Smooth muscle cell of the brain vasculature (primary cell): ENCODE results near the gene RETREG2.

Experiments used
- DNase-seq: peaks from one replicate; pipeline ENCODE4 v3.0.0-alpha.2; 2012; ENCODE audit warnings: low read depth, low spot score

Gene RETREG2, protein sequence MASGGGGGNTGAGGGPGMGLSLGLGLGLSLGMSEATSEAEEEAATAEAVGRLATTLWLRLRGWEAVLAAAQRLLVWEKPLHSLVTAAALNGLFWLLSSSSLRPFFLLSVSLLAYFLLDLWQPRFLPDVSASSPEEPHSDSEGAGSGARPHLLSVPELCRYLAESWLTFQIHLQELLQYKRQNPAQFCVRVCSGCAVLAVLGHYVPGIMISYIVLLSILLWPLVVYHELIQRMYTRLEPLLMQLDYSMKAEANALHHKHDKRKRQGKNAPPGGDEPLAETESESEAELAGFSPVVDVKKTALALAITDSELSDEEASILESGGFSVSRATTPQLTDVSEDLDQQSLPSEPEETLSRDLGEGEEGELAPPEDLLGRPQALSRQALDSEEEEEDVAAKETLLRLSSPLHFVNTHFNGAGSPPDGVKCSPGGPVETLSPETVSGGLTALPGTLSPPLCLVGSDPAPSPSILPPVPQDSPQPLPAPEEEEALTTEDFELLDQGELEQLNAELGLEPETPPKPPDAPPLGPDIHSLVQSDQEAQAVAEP

DNA sequence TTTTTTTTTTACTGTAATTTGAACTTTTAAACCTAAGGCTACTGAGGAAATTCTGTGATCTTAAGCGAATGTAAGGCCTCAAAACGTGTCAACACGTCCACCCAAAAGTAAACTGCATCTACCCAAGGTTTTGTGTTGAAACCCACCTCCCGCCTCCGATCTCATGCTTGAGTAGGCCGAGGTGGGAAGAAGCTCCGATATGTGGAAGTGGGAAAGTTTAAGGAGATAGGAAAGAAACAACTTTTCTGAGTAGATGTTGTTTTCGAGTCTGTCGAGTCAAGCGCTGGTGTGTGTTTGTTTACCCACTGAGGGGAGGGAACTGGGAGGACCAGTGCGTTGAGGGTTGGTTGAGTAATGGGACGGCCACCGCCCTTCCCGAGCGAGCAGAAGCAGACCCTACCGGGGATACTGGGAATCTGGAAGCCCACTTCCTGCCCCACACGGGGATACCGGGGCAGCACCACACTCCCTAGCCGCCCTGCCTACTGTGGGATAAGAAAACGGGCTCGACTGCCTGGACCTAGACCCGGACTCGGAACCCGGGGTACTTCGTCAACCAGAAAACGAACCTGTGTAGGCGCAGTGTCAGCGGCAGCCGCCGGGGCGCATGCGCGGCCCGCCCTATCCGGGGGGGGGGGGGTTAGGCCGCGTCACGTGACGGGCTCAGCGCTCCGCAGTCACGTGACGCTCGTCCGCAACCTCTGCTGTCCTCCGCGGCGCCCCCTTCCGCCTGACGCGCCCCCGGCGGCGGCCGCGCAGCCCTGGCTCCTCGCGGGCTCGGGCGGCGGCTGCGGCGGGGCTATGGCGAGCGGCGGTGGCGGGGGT lies at the start of gene RETREG2:
Gene RETREG2 (plus strand): TSS at position 724 of the 825 bp plus-strand sequence. CDS start 78 bp downstream, at position 802.
- no peak for DNase-seq

DNA sequence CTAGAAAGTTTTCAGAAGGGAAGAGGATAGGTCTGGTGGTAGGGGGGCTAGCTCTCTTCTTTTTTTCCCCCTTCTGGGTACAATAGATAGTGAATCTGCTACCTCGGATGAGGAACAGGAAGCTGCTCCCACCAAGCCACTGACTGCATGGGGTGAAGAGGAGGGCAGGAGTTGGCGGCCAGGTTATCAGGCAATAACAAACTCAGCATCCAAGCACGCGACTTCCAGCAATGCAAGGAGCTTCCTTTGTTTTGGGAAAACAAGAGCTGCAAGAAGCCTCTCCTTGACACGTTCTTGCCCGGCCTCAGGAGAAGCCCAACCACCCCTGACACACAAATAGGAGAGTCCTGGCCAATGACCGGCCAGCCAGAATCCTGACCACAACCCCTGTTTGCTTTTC lies 49.7 kb upstream of the RETREG2 start:
- DNase-seq: no peak

GRCh38 chr2:219129589-219129988 lies 48.5 kb upstream of the RETREG2 start:
- no peak for DNase-seq

DNA sequence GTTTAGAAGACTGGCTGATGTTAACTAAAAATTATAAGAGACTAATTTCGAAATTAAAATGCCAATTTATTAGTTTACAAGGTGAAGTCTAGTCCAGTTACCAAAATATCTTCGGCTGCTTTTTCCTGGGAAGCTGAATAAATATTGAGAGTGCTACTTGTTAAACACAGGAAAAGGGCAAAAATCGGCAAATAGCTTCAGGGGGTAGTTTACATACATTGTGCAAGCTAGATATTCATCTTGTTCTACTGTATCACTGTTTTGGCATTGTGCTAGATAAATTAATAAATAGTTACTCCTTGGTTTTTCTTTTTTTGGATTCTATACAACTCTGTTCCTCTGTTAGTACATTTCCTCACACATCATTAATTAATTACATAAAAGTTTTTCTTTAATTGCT lies 46.7 kb upstream of the RETREG2 start:
- no peak for DNase-seq

GRCh38 chr2:219131744-219132143 lies 46.3 kb upstream of the RETREG2 start:
- DNase-seq: no peak

DNA sequence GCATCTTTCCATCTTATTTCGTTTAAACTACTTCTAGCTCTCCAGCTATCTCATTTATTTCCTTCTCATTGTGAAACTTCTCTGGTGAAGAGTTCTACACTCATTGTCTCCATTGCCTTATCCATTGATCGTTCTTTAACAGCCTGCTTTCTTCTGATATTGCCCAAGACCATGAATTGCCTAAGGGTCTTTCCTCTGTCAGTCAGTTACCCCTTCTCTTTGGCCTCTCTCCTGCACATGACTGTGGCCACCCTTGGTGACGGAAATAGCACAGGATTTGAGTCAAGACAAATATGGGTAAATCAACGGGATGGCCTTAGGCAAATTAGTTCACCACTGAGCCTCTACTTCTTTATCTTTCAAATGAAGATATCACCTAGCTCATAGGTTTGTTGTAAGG lies 44.1 kb upstream of the RETREG2 start:
- DNase-seq: no peak

DNA sequence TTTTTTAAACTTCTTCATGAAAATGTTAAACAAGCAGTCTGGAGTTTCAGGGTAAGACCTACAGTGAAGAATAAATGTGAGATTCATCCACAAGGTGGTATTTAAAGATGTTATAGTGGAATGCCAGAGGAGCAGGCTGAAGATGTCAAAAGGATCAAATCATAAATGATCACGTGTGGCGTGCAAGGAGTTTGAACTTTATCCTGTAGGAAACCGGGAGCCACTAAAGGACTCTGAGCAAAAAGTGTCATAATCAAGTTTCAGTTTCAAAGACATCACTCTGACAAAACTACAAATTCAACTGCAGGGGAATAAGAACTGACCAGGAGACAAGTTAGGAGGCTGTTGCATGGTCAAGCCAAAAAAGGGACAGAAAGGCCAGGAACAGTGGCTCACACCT lies 37.4 kb upstream of the RETREG2 start:
- no peak for DNase-seq

DNA sequence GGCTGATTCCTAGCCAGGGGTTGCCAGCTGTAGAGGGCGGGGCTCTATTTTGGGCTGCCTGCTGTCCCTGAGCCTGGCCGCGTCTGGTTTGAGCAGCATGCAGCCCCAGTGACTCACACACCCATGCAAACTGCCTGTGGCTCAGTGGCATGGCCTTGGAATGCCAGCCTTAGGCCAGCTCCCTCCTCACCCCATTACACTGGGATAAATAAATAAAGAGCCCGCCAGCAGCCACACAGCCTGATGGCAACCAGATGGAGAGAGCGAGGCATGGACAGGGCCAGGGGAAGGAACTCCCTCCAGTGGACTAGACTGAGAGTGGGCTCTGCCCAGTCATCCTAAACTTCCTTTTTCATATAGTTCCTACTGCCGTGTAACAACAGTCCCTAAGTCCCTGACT lies 35.7 kb upstream of the RETREG2 start:
- peak; percentile 57 for DNase-seq

GRCh38 chr2:219149667-219150066 lies 28.4 kb upstream of the RETREG2 start:
- no peak for DNase-seq

DNA sequence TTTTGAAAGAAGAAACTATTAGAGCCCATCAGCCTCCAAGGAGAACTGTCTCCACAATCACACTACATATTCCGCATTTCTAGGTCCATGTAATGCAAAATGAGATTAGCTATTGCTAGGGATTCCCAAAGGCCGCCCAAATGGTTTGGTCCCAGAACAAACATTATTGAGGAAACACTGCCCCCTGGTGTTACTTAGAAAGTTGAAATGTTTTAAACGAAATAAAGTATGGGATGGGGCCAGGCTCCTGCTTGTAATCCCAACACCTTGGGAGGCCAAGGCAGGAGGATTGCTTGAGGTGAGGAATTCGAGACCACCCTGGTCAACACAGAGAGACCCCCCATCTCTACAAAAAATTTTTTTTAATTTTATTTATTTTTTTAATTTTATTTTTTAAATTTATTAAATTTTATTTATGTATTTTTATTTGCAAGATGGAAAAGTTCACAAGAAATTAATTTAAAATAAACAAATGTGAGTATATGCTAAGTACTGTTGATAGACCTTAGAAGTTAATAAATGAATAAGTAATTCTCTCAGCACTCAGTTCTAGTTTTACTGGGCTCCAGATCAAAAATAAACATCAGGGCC lies 22.9 kb upstream of the RETREG2 start:
- no peak for DNase-seq

- no peak for DNase-seq
Observed at GRCh38 chr2:219157396-219157795, 20.7 kb upstream of the RETREG2 start.

DNA sequence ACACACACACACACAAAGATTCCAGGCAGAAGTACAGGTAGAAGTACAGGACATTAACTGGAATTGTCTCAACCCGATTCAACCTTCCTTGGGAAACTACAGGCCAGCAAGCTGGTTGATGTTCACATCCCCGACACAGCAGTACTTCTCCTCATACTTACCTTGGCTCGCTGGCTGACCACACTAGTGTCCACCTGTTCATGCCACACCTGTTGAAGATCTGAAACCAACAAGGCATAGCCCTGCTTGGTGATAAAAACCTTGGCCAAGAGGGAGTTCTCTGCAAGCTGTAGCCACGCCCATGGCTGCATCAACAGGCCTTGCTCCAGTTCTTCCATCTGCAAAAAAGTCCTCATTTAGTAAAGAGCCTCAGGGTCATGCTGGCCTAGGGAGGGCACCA lies 20.1 kb upstream of the RETREG2 start:
- no peak for DNase-seq

- DNase-seq: no peak
Observed at GRCh38 chr2:219158586-219158985, 19.5 kb upstream of the RETREG2 start.

DNA sequence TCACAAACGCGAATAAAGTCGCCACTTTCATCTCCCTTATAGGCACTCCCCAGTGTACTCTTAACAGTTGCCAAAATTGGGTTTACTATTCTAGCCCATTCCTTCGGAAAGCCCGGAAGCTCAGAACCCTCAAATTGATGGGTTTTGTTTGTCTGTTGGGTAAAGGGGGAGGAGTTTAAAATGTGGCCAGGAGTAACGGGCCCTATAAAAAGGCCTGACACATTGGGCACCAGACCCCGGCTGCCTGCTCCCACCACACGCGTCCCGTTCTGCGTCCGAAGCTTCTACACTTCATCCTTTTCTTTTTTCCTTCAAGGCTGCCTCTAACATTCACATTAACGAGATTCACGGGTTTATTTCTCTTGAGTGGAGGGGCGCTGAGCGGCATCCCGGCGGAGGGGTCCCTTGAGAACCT lies 18.3 kb upstream of the RETREG2 start:
- no peak for DNase-seq

- DNase-seq: peak; percentile 83
Observed at GRCh38 chr2:219160186-219161017, 17.7 kb upstream of the RETREG2 start, which contains the start of gene NHEJ1. Gene NHEJ1 (minus strand): TSS chr2:219160815. CDS start chr2:219158362, 2,453 bp downstream.

DNA sequence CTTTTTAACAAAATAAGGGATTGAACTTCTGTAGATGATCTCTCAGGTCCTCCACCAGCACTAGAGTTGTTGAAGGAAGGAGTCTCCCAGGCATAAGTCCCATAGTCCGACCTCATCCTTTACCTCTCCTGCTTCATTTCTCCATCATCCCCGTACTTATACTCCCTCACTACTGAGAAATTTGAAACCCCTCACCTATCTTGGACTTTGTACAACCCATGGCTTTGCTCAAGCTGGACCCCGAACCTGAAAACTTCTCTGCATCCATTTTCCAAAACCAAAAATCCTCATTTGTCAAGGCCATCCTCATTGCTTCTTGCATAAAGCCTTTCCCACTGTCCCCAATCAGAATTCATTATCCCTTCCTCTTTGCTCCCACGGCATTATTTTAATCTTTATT lies 17.0 kb upstream of the RETREG2 start:
- no peak for DNase-seq

- DNase-seq: no peak
Observed at GRCh38 chr2:219163156-219163555, 14.9 kb upstream of the RETREG2 start.

DNA sequence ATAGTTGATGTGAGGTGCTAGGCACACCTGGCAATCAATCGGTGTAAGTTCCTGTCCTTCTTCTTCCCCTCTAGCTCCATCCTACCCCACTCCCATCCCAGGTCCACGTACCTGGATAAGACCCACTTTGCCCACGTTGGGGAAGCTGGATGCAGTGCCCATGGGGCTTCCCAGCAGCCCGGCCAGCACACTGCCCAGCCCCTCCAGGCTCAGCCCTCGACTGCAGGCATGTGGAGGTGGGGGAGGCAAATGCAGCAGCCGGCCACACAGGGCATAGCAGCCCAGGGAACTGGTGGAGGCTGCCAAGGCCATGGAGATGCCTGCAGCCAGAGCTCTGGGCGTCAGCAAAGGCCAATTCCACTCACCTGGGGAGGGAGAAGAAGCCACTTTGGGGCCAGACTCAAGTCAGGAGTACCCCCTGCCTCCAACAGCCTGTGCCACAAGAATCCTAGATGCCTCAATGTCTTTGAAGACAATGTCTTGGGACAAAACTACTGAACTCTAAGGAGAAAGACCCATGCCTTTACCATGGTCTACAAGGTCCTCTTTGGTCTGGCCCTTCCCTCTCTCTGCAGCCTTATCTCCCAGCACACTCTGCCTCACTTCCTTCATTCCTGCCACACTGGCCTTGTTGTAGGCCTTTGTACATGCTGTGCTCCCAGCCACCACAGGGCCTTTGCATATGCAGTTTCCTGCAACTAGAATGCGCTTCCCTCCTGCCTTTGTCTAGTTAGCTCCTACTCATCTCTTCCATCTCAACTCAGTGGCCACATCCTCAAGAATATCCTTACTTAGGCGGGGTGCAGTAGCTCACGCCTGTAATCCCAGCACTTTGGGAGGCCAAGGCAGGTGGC lies 12.8 kb upstream of the RETREG2 start:
- DNase-seq: no peak

- DNase-seq: no peak
Observed at GRCh38 chr2:219167997-219168396, 10.1 kb upstream of the RETREG2 start.

- DNase-seq: no peak
Observed at GRCh38 chr2:219168526-219168925, 9.5 kb upstream of the RETREG2 start.
